ENCODE measurements around the gene BAD. TPM values are rescaled to one million over a fixed set of nuclear protein-coding genes. Genes with fewer than 3 reads are reported as not detected.

Gene BAD
- total and polyA plus RNA-seq, 2 of the 13 experiments (the other 11 are each of a cell fraction or from before 2014, with no cell fraction given): 17.9 to 28.5 TPM

DNA sequence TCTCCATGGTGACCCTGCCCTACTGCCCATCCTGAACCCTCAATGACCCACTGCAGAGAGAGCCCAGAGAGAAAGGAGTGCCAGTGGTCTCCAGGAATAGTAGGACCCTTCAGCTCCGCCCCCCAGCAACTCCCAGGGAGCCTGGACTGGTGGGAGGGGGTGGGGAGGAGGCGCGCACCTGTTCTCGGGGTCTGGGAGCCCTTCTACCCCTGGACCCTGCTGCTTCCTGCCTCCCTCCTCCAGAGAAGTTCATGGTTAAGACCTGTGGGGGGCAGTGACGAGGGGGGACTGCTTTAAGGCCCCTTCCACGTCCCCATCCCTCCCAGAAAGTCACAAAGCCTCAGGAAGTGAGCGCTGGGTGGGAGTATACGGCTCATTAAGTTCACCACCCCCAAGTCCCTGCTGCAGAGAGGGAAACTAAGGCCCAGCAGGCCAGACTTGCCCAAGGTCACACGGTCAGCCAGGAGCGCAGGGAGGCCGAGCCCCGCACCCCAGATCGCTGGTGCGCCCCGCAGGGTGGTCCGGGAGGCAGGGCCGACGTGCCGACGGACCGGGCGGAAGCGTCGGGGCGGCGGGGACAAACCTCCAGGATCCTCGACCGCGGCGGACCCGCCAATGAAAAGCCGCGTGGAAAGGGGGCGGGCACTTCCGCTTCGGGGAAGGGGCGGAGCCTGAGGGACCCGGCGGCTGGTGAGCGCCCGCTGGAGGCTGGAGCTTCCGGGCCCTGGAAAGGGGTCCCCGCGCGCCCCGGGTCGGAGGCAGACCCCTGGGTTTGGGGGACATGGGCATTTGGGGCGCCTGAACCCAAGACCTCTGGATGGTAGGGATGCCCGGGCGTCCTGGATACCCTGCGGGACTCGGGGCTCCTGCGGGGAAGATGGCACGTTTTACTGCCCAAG is 58.6 kb downstream of the BAD start, which contains the start of the genes NUDT22 and TRPT1 (continued):
- TF ChIP-seq, protein P1, sequence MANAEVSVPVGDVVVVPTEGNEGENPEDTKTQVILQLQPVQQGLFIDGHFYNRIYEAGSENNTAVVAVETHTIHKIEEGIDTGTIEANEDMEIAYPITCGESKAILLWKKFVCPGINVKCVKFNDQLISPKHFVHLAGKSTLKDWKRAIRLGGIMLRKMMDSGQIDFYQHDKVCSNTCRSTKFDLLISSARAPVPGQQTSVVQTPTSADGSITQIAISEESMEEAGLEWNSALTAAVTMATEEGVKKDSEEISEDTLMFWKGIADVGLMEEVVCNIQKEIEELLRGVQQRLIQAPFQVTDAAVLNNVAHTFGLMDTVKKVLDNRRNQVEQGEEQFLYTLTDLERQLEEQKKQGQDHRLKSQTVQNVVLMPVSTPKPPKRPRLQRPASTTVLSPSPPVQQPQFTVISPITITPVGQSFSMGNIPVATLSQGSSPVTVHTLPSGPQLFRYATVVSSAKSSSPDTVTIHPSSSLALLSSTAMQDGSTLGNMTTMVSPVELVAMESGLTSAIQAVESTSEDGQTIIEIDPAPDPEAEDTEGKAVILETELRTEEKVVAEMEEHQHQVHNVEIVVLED (CRISPR knock-in tag; IDR thresholded peaks at IDR 0.05; ENCODE audit: borderline replicate concordance): peak; percentile 84
- TF ChIP-seq RORA (CRISPR knock-in tag; IDR thresholded peaks at IDR 0.05) (no peak), XRCC5 (optimal IDR thresholded peaks at IDR 0.05; ENCODE audit: low read length) (peak; percentile 10), POLR2G (IDR thresholded peaks at IDR 0.05; ENCODE audit: low read depth, low read length) (peak; percentile 89), ZBTB20 (CRISPR knock-in tag; IDR thresholded peaks at IDR 0.05; ENCODE audit: borderline replicate concordance, low read depth) (no peak; the same call in 1 of the 2 replicates), ZFP1 (CRISPR knock-in tag; IDR thresholded peaks at IDR 0.05) (no peak), ZBTB38 (CRISPR knock-in tag; IDR thresholded peaks at IDR 0.05) (no peak; the same call in 1 of the 2 replicates), ZNF83 (CRISPR knock-in tag; IDR thresholded peaks at IDR 0.05; ENCODE audit: borderline replicate concordance) (no peak), MEF2D (CRISPR knock-in tag; IDR thresholded peaks at IDR 0.05) (no peak), ZKSCAN5 (CRISPR knock-in tag; IDR thresholded peaks at IDR 0.05) (no peak)
- TF ChIP-seq, protein P2, sequence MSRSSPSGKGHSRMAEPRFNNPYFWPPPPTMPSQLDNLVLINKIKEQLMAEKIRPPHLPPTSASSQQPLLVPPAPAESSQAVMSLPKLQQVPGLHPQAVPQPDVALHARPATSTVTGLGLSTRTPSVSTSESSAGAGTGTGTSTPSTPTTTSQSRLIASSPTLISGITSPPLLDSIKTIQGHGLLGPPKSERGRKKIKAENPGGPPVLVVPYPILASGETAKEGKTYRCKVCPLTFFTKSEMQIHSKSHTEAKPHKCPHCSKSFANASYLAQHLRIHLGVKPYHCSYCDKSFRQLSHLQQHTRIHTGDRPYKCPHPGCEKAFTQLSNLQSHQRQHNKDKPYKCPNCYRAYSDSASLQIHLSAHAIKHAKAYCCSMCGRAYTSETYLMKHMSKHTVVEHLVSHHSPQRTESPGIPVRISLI (CRISPR knock-in tag; IDR thresholded peaks at IDR 0.05; ENCODE audit: borderline replicate concordance): no peak; the same call in 1 of the 2 replicates
- TF ChIP-seq, protein P3, sequence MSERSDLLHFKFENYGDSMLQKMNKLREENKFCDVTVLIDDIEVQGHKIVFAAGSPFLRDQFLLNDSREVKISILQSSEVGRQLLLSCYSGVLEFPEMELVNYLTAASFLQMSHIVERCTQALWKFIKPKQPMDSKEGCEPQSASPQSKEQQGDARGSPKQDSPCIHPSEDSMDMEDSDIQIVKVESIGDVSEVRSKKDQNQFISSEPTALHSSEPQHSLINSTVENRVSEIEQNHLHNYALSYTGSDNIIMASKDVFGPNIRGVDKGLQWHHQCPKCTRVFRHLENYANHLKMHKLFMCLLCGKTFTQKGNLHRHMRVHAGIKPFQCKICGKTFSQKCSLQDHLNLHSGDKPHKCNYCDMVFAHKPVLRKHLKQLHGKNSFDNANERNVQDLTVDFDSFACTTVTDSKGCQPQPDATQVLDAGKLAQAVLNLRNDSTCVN (CRISPR knock-in tag; IDR thresholded peaks at IDR 0.05; ENCODE audit: borderline replicate concordance): no peak
- TF ChIP-seq, protein P4, sequence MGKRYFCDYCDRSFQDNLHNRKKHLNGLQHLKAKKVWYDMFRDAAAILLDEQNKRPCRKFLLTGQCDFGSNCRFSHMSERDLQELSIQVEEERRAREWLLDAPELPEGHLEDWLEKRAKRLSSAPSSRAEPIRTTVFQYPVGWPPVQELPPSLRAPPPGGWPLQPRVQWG (CRISPR knock-in tag; IDR thresholded peaks at IDR 0.05; ENCODE audit: borderline replicate concordance, low read depth): no peak
- TF ChIP-seq, protein P5, sequence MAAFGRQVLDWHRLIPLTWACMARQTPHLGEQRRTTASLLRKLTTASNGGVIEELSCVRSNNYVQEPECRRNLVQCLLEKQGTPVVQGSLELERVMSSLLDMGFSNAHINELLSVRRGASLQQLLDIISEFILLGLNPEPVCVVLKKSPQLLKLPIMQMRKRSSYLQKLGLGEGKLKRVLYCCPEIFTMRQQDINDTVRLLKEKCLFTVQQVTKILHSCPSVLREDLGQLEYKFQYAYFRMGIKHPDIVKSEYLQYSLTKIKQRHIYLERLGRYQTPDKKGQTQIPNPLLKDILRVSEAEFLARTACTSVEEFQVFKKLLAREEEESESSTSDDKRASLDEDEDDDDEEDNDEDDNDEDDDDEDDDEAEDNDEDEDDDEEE (CRISPR knock-in tag; IDR thresholded peaks at IDR 0.05): no peak
- TF ChIP-seq, protein P6, sequence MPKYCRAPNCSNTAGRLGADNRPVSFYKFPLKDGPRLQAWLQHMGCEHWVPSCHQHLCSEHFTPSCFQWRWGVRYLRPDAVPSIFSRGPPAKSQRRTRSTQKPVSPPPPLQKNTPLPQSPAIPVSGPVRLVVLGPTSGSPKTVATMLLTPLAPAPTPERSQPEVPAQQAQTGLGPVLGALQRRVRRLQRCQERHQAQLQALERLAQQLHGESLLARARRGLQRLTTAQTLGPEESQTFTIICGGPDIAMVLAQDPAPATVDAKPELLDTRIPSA (CRISPR knock-in tag; IDR thresholded peaks at IDR 0.05; ENCODE audit: borderline replicate concordance): peak; percentile 93; the same call in 1 of the 2 replicates
- TF ChIP-seq, protein P7, sequence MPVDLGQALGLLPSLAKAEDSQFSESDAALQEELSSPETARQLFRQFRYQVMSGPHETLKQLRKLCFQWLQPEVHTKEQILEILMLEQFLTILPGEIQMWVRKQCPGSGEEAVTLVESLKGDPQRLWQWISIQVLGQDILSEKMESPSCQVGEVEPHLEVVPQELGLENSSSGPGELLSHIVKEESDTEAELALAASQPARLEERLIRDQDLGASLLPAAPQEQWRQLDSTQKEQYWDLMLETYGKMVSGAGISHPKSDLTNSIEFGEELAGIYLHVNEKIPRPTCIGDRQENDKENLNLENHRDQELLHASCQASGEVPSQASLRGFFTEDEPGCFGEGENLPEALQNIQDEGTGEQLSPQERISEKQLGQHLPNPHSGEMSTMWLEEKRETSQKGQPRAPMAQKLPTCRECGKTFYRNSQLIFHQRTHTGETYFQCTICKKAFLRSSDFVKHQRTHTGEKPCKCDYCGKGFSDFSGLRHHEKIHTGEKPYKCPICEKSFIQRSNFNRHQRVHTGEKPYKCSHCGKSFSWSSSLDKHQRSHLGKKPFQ (CRISPR knock-in tag; IDR thresholded peaks at IDR 0.05; ENCODE audit: insufficient replicate concordance): no peak
- TF ChIP-seq, protein P8, sequence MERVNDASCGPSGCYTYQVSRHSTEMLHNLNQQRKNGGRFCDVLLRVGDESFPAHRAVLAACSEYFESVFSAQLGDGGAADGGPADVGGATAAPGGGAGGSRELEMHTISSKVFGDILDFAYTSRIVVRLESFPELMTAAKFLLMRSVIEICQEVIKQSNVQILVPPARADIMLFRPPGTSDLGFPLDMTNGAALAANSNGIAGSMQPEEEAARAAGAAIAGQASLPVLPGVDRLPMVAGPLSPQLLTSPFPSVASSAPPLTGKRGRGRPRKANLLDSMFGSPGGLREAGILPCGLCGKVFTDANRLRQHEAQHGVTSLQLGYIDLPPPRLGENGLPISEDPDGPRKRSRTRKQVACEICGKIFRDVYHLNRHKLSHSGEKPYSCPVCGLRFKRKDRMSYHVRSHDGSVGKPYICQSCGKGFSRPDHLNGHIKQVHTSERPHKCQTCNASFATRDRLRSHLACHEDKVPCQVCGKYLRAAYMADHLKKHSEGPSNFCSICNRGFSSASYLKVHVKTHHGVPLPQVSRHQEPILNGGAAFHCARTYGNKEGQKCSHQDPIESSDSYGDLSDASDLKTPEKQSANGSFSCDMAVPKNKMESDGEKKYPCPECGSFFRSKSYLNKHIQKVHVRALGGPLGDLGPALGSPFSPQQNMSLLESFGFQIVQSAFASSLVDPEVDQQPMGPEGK (CRISPR knock-in tag; IDR thresholded peaks at IDR 0.05): no peak
